ENCODE measurements around the gene EEF2K.
"Not testable (repeated sequence)": the region's sequence is repeated elsewhere in the genome, so short reads cannot be mapped to it uniquely, and the experiment has no call there.

EEF2K gene

DNA sequence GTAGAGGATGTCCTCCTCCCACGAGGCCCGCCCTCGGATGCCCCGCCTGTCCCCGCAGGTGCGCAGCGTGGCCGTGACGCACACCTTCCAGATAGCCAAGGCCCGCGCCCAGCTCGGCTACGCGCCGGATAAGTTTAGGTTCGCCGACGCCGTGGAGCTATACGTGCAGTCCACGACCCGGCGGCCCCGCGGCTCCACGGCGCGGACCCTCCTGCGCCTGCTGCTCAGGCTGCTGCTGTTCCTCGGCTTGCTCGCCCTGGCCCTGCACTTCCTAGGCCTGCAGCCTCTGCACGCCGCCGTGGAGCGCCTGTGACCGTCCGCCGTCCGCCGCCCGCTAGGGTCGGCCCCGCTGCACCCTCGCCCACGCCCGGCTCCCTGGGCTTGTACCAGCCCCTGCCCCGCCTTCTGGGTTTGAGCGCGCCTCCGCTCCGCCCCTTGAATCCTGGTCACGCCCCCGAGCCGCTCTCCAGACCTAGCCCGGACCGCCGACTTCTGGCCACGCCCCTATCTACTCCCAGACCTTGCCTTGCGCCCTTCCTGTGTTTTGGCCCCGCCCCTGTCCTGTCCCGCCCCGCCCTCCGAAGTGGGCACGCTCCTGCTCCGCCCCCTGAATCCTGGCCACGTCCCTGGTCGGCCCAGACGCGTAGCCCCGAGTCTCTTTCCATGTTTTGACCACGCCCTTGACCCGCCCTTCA is 15.8 kb upstream of the EEF2K start:
- peak; percentile 85 for DNase-seq (ENCODE audit: low read depth)

DNA sequence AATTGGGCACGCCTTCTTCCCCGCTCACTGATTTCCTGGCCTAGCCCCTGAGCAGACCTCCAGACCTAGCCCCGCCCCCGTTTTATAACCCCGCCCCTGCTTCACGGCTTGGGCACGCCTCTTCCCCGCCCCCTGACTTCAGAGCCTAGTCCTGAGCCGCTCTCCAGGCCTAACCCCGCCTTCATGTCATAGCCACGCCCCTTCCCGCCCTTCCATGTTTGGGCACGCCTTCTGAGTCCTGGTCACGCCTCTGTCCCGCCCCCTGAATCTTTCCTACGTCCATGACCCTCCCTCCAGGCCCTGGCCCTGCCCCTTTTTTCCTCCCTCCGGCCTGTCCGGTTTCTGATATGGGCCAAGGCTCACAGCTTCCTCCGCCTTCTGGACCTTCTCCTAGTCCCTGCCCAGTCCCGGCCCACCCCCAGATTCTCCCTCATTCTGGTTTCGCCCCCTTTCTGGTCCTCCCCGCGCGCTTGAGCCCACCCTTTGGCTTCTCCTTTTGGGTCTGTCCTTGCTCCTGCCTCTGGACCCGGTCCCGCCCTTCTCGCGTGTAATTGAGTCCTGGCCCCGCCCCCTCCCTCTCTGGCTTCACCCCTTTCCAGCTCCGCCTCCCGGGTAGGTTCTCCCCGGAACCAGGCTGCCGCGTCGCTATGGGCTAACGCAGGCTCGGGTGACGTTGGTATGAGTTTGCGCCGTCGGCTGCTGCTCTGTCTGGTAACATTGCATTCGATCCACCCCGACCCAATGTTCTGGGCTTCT is 15.1 kb upstream of the EEF2K start:
- peak; percentile 99 for DNase-seq (ENCODE audit: low read depth)

DNA sequence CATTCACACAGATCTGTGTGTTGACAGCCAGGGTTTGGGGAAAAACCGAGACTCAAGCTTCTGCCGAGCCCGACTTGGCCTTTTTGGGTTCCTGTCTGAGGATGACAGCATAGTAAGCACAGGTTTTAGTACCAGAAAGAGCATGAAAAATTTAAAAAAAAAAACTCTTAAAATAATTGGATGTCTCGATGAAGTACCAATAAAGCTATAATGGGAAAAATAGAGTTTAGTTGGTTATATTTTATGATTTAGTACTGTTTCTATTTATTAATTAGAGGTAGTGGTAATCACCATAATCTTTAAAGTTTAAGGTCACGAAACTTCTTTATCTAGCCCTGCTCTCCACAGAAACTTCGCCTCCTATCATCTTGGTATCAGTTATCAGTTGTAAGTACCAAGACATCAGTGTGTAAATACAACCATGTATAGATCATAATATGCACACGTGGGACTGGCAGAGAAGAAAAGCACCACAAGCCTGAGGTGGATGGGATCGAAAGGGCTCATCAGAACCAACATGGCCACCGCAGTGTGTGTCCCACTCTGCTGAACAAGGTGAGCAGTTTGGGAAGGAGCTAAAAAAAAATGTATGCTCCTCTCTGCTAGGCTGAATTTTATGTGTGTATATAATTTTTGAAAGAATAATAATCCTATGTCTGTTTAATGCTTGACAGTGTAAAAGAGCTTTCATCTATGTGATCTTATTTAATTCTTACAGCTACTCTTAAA is 14.4 kb upstream of the EEF2K start:
- no peak for DNase-seq (ENCODE audit: low read depth)

DNA sequence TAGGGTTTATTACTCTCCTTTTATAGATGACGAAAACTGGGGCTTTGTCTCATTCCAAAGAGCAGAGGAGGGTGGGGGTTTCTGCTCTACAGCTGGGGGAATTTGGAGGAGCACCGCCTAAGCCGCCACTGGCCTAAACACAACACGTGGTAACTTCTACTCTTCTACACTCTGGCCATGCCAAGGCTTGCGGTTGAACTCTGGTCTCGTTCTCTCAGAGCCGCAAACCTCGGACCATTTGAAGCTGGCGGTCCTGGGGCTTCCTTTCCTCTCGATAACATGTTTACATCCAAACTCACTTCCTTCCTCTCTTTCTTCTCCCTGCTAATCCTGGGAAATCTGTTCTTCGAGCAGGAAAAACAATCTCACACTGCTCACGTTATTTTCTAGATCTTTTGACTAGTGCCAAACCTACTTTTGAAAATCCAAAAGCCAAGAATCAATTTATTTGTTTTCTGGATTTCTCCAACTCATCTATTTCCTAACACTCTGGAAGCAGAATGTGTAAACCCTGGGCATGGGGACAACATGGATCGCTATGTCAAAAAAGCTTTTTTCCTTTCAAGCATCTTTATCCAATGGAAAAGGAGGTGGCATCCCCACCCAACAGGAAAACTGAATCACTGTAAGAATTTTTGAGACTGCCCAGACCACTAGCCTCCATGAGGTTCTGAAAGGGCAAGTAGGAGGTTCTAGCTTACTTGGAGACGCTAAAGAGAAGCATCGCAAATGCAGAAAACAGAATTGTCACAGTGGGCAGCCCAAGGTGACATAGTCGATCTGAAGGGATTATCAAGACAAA is 13.6 kb upstream of the EEF2K start:
- peak; percentile 56 for DNase-seq (ENCODE audit: low read depth)

DNA sequence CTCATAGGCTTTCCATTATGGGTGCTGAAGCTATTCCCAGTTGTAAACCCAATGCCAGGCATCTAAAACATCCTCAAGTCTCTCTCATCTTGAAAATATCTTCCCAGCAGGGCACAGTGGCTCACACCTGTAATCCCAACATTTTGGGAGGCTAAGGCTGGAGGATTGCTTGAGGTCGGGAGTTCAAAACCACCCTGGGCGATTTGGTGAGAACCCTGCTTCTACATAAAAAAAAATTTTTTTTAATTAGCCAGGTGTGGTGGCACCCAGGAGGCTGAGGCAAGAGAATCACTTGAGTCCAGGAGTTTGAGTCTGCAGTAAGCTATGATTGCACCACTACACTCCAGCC is 13.0 kb upstream of the EEF2K start:
- DNase-seq (ENCODE audit: low read depth): no peak

DNA sequence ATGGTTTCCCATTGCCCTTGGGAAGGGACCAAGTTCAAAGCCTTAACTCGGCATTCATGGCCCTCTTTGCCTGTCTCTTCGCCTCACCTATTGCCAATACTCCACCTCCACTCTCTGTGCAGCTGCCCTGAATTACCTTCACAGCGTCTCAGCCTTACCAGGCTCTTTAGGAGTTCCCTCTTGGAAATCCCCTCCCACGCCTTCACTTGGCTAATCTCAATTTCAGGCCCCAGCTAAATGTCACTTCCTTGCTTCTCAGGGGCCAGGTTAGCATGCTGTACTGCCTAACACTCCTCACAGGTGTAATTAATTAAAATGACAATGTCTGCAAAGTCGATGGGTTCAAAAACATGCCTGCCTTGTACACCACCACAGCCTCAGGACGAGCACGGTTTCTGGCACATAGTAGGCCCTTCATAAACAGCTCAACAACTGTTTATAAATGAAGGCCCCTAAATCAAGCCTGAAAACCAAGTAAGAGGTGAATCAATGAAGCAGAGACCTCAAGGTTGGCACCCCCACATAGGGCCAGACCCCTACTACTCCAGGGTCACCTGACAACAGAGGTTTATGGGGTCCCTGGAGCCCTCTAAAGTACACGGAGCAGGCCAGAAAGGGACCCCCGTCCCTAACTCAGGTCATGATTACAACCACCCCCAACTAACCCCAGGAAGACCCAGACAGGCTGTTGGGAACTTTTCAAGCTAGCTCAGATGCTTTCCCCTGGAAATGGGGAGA is 11.2 kb upstream of the EEF2K start:
- no peak for DNase-seq (ENCODE audit: low read depth)

DNA sequence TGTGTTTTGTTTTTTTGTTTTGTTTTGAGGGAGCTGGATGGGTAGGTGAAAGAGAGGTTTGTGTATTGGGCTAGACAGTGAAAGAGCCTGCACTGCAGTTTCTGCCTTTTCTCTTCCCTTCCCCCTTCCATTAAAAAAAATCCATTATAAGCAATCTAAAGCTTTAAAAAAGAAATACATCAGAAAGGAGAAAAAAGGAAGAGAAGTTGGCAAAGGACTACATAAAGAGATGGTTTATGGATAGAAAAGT is 10.7 kb upstream of the EEF2K start:
- DNase-seq (ENCODE audit: low read depth): no peak

DNA sequence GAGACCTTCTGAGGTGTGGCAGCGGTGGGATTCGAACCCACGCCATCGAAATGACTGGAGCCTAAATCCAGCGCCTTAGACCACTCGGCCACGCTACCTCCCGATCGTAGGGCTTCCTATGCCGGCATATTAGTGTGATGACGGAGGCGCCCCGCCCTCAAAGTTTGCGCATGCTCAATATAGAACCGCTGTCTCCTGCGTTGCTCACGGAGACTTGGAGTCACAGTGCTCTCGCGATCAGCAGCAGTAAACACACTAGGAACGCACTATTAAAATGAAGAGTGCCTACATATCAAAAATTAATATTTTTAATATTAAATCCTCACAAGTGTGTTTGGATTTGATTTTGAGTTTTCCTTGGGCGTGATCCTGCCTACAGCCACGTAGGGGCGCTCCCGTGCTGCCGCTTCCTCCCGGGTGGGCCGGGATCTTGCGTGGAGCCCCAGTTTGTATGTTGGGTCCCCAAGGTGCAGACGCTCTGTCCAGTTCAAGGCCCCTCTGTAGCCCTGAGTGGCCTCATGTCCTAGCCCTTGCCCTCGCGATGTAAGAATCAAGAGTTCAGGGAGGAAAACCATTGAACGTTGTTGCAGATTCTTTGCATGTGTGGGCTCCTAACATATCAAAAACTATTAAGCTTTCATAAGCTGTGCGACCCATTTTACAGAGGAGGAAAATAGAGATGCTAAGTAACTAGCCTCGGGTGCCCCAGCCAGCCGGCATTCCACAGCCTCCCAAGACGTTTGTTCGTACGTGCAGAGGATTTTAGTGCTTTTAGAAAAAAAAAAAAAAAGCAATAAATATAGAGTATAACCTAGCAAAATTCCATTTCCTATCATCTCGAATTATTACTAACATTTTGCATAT is 10.2 kb upstream of the EEF2K start:
- peak; percentile 87 for DNase-seq (ENCODE audit: low read depth)

DNA sequence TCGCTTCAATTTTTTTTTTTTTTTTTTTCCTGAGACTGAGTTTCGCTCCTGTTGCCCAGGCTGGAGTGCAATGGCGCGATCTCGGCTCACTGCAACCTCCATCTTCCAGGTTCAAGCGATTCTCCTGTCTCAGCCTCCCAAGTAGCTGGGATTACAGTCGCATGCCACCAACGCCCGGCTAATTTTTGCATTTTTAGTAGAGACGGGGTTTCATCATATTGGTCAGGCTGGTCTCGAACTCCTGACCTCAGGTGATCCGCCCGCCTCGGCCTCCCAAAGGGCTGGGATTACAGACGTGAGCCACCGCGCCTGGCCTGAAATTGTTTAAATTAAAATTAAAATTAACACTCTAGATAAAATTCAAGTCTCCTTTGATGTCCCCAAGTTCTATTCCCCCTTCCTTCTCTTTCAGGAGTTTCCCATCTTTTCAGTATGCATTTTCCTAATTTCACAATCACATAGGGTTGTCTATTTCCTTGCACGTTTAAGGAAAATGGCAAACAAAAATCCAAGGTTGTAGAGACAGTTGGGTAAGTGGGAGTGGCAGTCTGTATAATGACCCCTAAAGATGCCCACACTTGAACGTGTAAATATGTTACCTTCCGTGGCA is 9.4 kb upstream of the EEF2K start:
- not testable (repeated sequence) for DNase-seq (ENCODE audit: low read depth)

DNA sequence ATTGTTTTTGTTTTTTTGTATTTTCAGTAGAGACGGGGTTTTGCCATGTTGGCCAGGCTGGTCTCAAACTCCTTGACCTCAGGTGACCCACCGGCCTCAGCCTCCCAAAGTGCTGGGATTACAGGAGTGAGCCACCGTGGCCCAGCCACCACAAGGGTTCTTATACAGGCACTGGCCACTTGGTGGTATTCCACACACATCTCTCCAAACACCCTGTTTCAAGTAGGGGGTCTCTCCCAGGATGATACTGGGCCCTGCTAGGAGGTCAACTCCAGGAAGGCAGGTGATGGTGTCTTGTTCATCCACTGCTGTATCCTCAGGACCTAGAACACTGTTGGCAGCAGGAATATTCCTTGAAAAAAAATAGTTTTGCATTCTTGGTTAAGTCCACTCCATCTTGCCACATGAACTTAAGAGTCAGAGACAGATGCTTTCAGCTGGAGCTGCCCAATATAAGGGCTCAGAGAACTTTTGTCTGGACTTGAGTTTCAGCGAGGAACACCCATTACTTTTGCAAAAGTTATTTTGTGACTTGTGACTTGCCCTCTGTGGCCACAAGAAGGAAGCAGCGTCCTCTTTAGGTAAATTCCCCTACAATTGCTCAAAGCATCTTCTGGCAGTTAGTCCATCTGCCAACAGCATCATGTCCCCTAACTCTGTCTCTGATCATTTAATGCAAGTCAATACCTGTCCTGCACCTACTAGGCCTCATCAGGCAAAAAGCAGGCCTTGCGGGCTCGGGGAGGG is 7.4 kb upstream of the EEF2K start:
- DNase-seq (ENCODE audit: low read depth): no peak

DNA sequence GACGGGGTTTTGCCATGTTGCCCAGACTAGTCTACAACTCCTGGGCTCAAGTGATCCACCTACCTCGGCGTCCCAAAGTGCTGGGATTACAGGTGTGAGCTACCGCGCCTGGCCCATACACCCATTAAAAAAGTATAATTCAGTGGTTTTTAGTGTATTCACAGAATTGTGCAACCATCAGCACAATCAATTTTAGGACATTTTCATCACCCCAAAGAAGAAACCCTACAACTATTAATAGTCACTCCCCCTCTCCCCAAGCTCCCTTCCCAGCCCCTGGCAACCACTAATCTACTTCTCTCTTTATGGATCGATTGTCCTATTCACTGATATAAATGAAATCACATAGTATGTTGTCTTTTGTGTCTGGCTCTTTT is 3.8 kb upstream of the EEF2K start:
- DNase-seq (ENCODE audit: low read depth): no peak

DNA sequence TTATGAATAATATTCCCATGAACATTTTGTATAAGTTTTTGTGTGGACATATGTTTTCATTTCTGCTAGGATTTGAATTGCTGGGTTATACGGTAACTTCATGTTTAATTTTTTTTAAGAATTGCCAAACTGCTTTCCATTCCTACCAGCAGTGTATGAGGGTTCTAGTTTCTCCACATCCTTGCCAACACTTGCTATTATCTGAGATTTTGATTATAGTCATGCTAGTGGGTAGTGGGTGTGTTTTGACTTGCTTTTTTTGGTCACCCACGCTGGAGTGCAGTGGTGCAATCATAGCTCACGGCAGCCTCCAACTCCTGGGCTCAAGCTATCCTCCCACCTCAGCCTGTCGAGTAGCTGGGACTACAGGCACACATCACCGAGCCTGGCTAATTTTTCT is 3.0 kb upstream of the EEF2K start:
- no peak for DNase-seq (ENCODE audit: low read depth)

DNA sequence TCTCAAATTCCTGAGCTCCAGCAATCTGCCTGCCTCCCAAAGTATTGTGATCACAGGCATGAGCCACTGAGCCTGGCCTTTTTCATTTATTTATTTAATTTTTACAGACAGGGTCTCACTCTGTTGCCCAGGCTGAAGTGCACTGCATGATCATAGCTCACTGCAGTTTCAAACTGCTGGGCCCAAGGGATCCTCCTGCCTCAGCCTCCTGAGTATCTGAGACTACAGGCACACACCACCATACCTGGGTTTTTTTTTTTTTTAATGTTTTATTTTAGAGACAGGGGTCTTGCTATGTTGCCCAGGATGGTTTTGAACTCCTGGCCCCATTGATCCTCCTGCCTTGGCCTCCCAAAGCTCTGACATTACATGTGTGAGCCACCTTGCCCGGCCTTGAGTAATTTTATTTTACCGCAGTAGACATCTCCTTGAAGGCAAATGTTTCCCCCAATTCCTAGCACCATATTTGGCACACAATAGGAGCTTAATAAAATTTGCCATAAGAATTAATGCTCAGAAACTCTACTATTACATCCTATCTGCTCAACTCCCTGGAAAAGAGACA is 1.9 kb upstream of the EEF2K start:
- DNase-seq (ENCODE audit: low read depth): no peak

DNA sequence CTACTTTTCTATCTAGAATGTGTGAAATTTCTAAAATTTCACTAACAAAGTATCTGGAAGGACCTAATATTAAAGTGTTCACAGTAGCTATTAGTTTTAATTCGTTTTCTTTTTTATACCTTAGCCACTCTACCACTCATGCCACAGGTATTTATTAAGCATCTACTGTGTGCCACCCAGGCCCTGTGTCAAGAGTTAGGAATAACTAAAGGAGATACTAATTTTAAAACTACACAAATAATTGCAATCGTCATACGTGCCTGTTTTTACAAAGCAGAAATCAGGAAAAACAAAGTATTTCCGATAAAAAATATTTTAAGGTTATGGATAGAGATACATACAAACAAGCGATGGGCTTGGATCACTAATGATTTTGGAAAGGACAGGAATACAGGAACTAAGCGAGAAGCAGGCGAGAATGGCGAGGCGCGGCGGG is 483 bp upstream of the EEF2K start:
- DNase-seq (ENCODE audit: low read depth): no peak

DNA sequence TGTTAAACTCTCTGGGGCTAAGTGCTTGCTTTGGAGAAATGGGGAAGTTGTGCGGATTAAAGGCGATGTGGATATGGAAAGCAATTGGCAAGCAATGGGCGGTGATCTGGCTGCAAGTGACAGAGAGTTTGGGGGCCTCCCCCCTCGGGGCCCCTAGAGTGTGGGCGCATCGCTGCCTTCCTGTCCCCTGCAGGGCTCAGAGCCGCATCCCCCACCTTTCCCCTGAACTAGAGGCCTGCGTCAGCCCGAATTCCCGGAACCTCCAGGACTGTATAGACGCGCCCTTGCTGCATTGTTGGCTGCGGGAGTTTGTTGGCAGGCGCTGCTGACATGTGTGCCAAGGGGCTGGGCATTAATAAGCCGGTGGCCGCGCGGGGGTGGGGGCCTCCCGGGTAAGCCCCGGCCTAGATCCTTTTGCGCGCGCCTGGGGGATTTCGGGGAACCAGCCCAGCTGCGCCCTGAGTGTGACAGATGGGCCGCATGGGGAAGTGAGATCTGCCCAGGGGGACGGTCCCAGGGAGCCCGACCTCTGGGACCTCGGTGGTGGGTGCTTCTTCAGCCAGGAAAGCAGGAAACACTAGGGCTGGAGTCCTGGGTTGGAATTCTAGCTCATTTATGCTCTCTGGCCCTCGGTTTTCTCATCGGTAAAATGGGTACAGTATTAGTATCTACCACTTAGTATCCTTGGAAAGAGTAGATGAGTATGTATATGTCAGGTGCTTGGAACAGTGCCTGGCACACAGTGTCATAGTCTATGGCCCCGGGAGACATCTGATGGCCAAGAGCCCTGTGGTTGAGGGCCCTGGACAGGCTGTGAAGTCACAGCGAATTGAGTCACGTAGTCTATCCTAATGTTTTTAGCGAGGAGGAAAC is 1.0 kb downstream of the EEF2K start:
- no peak for DNase-seq (ENCODE audit: low read depth)

DNA sequence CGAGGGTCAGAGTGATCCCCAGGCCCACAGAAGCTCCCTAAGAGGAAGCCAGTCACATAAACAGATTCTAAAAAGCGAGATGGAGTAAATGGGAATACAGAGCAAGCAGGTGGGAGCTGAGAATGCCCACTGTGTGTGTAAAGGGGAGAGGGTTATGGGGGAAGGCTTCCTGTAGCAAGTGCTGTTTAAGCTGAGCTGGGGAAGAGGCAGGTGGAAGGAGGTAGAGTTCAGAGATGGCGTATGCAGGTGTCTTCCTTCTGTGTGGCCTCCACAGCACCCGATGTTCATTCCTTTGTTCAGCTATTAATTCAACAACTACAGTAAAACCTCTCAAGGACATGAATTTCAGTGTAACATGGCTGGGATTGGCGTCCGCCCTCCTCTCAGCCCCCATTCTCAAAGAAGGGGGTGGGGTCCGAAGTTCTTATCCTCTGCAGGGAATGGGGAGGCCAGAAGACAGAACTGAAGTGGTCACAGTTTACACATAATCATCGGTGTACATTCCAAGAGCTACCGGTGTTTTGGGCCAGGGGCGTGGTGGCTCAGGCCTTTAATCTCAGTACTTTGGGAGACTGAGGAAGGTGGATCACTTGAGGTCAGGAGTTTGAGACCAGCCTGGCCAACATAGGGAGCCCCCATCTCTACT is 1.8 kb downstream of the EEF2K start:
- no peak for DNase-seq (ENCODE audit: low read depth)

DNA sequence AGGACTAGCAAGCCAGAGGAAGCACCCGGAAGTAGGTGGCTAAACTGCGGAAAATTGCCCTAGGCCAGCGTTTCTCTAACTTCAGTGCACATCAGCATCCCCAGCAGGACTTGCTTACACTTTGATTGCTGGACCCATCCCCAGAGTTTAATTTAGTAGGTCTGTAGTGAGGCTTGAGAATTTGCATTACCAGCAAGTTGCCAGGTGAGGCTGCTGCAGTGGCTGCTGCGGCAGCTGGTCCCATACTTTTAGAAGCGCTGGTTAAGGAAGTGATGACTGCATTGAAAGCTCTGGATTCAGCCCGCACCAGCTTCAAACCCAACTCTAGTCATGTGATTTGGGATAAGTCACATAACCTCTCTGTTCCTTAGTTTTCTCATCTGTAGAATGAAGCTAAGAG is 4.2 kb downstream of the EEF2K start:
- DNase-seq (ENCODE audit: low read depth): no peak

DNA sequence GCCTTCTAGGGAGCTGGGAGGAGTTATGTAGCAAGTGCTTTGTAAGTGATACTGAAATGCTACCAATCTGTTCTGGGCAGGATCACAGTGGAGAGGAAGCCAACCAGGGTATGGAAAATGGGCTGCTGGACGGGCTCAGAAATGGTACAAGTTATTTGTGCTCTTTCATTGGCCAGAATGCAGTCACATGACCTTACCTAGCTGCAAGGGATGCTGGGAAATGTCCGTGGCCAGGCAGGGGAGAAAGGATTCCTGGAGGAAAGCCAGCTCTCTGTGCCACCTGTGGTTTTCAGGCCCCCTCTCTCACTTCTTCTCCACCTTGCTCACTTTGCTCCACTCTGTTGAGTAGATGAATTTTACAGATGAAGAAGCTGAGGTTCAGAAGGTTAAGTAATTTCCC is 4.8 kb downstream of the EEF2K start:
- DNase-seq (ENCODE audit: low read depth): no peak

Measured in activated T-cell treated with anti-CD3 and anti-CD28 coated beads for 1 hour (primary cell).